Measurements from ENCODE around the gene GJB5.

DNA sequence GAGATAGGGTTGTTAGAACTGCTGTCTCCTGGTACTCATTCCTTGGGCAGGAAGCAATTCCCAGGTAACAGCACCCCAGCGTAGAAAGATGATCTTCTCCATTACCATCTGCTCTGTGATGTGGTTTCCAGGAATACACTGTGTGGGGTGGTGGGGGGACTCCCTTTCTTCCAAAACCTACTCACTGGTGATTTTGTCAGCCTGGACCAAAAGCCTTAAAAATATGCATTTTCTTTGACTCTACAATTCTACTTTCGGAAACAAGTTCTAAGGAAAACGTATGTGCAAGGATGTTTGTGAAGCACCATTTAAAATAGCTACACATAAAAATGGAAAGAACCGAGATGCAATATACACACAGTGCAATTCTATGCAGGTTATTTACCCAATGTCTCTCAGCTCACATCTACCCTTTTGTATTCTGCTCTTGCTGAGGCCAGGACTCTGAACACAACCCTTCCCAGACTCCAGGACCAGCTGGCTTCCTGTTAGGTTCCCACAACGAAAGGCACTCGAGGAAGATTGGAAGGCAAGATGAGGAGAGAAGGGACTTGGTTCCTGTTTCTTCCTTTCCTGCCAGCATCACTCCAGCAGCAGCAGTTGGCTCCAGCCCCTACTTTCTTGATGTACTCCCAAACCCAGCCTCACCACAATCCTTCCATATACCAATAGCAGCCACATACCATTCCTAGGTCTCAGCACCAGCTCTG lies 33.0 kb upstream of the GJB5 start:
- TF ChIP-seq, protein P1, sequence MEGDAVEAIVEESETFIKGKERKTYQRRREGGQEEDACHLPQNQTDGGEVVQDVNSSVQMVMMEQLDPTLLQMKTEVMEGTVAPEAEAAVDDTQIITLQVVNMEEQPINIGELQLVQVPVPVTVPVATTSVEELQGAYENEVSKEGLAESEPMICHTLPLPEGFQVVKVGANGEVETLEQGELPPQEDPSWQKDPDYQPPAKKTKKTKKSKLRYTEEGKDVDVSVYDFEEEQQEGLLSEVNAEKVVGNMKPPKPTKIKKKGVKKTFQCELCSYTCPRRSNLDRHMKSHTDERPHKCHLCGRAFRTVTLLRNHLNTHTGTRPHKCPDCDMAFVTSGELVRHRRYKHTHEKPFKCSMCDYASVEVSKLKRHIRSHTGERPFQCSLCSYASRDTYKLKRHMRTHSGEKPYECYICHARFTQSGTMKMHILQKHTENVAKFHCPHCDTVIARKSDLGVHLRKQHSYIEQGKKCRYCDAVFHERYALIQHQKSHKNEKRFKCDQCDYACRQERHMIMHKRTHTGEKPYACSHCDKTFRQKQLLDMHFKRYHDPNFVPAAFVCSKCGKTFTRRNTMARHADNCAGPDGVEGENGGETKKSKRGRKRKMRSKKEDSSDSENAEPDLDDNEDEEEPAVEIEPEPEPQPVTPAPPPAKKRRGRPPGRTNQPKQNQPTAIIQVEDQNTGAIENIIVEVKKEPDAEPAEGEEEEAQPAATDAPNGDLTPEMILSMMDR (conservative IDR thresholded peaks at IDR 0.05; ENCODE audit: low read length) = no peak
- no peak for TF ChIP-seq EZH2phosphoT487 (IDR thresholded peaks at IDR 0.05; ENCODE audit: borderline replicate concordance)
